Fibroblast of gingiva (primary cell): Measurements from ENCODE around the gene OSBPL8.

ENCODE experiments used
- DNase-seq: peaks from one replicate; pipeline ENCODE4 v3.0.0-alpha.2; 2011; ENCODE audit warnings: low read depth

The OSBPL8 gene

DNA sequence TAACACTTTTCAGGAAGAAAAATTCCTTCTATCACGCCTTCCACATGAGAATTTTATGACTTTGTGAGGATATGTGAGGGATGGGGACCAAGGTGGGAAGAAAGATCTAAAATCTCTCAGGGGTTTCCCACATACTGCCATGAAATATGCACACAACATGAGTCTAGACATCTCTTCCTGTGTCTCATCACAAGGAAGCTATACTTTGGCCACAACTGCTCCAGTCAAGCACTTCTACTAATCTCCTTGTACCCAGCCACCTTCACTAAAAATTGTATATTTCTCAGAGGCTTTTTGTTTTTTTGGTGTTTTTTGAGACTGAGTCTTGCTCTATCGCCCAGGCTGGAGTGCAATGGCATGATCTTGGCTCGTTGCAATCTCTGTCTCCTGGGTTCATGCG is 3.2 kb downstream of the OSBPL8 start:
- DNase-seq: no peak

DNA sequence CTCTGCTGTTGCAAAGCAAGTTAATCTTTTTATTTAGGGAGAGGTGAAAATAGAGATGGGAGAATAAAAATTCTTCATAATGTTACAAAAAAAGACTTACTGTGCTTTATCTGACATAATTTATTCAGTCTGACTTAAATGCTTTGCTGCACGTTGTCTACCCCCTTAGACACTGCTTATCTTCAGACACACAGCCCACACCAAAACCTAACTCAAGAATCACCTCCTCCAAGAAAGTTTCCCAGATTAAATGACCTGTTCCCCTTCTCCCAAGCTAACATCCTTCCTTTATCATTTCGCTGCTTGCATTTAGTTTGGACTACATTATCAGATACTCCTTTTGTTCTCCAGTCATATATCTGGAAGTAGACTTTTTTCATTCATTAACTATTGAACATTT is 3.8 kb downstream of the OSBPL8 start:
- no peak for DNase-seq

DNA sequence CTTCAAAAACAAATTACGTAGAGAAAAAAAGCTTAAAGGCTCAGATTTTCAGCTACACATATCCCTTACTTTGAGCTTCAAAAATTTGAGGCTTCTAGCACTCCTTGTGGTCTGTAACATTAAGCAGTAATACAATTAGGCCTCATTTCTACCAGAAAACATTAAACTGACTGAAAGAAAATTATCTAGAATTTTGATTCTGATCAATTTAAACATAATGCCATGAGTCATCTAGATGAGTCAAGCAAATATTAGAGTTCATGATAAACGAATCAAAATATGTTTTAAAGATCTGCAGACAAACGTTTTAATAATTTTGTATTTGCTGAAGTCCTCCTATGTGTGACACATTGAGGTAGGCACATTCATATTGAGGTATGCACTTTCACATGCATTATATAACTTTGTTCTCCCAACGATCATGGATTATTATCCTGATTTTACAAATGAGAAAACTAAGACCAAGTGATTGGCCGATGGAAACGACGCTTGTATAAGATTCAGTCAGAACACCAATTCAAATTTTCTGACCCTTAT is 4.3 kb downstream of the OSBPL8 start:
- DNase-seq: no peak

DNA sequence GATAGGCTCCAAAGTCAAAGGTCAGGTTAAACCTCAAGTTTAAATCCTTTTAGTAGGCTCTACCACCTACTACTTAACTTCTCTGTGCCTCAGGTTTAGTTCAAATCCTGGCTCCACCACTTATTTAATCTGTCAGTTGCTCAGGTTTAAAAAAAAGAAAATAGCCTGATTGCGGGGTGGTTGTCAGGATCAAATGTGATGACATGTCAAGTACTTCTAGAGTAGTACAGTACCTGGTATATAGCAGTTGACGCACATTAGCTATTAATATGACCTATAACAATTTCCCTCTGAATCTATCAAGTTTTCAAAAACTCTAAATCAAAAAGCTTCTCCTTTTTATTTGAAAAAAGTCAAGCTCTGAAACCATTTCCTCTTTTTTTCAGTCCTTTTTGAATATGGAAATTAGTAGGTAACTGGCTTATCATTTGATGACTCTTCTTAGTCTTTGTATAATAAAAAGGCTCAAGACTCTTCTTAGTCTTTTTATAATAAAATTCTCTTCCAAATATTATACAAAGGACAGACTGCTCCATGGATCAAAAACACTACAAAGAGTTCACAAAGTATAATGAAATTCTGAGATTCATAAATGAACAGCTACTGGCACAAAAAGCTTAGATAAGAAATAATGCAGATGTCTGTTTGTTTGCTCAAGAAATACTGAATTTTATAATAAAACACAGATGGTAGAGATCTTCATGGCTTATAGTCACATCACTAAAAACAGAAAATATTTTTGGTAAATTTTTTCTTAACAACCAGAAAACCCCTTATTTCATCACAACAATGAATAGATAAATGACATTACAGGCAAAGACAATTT is 5.0 kb downstream of the OSBPL8 start:
- DNase-seq: peak; percentile 34

DNA sequence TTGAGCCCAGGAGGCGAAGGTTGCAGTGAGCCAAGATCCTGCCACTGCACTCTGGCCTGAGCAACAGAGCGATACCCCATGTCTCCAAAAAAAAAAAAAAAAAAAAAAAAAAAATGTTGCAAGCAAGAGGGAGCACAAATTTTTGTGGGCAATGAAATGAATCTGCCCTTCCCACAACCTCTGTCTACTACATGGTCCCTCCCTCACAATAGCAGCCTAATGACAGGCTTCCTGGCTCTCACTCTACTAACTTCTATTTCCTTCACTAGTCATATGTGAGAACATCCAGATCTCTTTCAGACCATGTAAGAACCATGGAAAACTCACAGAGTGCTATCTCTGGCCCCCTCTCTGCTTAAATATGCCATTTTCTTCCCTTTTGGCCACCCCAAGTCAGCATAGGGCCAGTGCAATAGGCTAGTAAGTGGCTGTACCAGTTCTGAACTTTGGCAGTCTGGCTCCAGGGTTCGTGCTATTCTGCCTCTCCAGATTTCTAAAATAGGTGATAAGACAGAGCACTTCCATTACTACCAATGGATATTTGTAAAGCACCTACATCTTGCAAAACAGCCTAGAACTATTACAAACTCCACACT is 7.1 kb downstream of the OSBPL8 start:
- peak; percentile 25 for DNase-seq

DNA sequence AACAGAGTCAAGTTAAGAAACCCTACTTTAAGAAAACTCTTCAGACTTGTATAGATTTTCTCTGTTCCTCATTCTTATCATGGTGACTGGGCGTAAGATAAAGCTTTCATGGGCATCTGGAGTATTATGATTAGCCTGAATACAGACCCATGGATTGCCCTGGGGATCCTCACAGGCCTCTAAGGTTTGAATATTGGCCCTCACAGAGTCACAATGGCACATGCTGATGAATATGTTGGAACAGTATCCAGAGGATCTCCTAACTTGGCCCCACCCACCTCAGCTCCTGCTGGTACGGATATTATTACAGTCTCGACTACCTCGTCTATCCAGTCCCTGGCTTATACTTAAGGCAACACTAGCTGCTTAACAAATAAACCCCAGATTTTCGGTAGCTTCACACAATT is 8.1 kb downstream of the OSBPL8 start:
- no peak for DNase-seq

DNA sequence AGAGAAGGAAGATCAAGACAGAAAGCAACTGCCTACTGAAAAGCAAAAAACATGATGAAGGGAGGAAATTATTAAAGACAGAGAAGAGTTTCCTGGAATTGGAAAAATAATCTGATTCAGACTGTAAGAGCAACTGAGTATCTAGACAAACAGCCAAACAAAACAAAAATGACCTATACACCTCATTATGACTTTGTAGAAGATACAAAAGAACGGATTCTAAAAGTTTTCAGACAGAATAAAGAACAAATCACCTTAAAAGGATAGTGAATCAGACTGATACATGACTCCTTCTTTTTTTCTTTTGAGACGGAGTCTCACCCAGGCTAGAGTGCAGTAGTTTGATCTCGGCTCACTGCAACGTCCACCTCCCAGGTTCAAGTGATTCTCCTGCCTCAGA is 10.4 kb downstream of the OSBPL8 start:
- DNase-seq: peak; percentile 18

DNA sequence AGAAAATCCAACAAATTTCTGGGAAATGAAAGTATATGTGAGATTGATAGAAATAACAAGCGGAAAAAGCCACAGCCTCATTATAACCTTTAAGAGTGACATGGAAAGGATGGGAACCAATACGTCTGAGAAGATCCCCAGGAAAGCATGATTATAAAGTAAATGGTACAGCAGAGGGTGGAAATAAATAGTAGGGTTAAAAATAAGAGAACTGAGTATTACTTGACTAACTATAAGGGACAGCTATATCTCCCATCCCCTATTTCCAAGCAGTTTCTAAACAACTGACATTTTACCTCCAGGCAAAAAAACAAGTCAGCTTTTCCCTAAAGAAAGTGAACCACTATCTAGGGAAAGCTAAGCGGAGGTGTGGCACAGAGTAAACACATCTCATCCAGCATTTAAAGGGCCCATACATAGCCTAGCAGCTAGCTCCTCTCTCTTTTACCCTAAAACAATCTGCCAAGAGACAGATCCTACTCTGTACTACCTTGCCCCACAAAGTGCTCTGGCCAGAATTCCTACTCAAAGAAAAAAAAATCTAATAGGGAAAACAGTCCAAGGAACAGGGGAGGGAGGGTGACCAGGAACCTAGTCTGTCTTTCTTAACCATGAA is 11.2 kb downstream of the OSBPL8 start:
- DNase-seq: no peak

DNA sequence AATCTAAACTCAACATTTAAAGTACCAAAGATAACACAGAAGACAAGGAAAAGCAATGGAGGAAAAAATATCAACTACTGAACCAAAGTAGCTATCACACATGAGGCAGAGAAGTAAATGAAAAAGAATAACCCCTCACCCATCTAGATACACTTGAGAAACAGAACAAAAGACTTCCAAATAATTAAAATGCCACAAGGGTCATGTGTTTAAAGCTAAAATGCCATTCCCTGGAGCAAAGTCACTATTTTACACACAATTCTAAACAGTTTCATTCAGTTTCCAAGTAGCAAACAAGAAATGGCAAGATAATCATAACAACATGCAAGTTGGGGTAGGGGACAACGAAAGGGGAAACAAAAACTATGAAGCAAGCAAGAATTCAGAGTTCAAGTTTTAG is 12.0 kb downstream of the OSBPL8 start:
- DNase-seq: peak; percentile 1

DNA sequence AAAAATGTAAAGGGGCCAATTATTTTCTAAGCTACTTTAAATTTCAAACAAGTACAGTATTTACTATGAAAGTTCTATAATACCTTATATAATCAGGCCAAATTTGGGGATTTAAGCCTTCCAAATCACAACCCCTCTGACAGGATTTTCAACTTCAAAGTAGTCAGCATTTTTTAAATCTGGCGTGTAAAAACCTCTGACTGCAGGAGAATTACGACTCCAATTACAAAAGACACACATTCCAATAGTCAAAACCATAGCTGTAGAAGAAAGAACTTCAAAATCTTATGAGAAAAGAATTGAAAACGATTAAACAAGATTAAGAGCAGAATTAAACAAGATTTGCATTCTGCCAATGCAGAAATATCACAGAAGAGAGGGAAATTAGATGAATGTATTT is 12.7 kb downstream of the OSBPL8 start:
- no peak for DNase-seq

DNA sequence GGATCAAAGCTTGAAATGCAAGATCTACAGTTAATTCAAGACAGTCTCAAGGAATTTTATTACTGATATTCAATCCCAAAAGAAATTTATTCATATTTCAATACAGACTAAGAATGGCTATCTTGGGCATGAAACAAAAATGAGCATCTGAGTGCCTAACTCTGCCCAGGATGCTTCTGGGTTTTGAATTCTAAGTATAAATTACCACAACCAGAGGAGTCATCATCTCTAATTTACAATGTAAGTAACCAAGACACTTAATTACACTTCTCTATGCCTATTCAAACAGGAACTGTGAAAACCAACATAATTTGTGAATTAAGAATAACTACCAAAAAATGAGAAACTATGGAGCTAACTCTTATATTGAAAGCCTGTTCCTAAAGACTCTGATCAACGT is 14.1 kb downstream of the OSBPL8 start:
- DNase-seq: no peak

DNA sequence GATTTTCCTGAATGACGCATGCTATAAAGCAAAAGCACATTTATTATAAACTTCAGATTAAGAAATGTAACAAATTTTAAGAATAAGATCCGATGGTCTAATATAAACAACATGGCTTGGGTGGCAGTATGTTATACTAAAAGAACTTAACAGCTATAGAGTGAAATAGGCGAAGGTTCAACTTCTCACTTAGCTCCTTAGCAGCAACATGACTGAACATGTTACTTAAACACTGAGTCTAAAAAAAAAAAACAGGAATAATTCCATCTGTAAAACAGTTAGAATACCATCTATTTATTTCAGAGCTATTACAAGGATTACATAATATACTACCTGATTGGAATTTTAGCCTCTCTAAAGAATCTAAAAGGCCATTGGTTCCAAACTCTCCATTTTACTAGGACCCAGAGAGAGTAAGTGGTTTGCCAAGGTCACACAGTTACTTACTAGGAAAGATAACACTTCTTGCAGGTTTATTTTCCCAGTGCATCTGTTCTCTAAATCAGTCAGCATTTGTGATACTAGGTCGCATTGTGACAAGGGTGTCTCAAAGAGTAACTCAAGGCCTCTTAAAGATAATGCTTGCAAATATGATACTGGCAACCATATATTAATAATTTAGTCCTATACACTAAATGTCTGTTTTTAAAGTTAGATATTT is 14.8 kb downstream of the OSBPL8 start:
- no peak for DNase-seq

DNA sequence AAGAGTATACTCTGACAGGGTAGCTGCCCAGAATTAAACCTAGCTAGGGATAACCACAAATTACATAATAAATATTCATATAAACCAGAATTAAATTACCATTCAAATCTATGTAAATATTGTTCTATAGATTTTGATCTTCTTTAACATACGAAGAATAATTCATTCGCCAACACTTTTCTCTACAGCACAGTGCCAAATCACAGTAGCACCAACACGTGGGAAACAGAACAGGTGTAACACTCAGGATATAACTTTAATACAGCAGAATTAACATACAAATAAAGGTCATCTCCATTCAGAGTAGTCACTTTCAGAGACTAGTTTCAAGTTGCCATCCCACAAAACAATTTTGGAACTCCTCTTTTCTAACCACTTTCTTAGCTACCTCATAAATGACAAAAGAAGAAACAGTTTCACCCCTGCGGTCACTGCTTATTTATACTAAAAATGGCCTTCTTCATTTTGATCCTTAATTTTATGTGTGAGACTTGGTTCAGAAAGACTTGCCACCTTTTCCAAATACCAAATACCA is 15.7 kb downstream of the OSBPL8 start:
- no peak for DNase-seq

DNA sequence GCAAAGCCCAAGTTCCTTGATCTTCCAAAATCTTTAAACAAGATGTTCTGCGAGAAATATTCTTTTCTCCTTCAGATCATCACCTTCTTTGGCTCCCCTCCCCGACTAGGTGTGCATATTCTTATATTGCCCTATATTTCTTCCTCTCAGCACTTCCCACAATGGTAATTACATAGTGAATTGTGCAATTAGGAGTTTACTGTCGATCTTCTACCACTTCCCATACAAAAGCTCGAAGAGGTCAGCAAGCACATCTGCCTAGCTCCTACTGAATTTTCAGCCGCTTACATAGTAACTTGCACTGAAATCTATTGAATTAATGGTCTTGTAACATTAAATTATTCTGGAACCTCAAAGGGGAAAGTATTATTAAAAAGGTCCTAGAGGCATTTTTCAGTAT is 16.7 kb downstream of the OSBPL8 start:
- DNase-seq: no peak

DNA sequence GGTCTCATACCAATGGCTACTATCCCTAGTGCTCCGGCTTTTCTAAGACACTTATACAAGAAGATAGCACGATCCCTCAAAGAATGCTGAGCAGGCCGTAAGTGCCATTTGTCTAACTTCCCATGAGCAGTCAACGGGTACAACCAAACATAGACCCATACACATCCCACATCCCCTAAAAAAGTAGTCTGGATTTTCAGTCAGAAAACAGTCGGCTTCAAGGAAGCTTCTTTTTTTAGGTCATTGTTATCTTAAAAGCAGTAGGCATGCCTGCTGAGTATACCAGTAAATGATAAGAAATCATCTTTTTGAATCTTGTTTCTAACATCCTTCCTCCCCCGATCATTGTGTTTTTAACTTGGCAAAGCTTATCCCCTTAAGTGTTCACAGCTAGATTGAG is 19.8 kb downstream of the OSBPL8 start:
- no peak for DNase-seq

DNA sequence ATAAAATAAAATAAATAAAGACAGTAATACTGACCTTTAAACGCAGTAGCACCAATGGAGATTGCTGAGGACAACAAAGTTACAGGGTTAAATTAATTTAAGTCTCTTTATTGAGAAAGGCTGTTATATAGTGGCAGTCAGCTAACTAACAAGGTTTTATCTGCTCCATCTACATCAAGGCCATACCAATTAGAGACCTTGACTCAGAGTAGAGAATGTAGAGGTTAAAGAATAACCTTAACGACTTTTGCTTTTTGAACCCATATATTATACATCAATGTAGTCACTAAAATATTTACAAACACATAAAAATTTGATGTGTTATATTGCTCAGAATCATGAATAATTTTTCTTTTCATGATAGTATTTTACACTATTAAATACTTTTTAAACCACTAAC is 21.6 kb downstream of the OSBPL8 start:
- DNase-seq: no peak

DNA sequence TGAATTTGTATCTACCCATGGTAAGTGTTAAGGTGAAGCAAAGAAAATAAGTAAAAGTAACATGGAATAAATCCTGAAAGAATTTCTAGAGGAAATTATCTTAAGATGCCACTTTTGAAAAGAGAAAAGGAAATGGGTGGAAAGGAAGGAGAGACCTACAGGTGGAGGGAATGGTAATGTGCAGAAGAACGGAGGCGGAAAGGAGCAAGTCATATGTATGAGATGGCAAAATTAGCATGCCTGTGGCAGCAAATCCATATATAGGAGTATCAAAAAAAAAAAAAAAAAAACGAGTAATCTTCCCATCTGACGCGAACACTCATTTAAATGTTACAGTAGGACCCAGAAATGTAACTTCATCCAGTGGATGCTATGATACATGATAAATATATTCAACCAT is 23.0 kb downstream of the OSBPL8 start:
- DNase-seq: no peak

DNA sequence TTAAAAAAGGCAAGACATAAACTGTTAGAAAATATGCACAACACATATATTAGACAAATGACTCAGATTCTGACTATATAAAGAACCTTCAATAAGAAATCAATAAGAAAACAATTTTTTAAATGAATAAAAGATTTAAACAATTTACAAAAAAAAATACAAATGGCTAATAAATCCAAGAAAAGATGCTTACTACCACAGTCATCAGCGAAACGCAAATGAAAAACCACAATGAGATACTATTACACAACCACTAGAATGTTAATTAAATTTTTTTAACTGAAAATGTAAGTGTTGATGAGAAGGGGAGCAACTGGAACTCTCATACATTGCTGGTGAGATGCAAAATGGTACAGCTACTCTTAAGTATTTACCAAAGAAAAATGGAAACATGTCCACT is 24.4 kb downstream of the OSBPL8 start:
- no peak for DNase-seq

DNA sequence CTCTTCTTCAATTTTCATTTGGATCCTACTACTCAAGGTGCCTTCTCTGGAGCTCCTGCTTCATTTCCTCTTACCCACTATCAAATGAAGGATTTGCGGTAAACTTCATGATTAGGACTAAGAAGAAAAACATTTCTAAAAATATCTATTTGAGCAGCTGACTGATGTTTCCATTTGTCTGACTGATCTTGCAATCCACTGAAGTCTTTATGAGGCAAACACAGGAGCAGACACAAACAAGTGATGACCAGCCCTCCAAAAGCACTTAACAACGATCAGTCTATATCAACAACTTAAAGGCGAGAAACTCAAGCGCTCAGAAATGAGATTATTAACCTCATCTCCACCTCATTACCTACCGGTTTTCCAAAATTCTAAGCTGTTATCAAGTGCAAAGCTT is 26.2 kb downstream of the OSBPL8 start:
- DNase-seq: no peak

DNA sequence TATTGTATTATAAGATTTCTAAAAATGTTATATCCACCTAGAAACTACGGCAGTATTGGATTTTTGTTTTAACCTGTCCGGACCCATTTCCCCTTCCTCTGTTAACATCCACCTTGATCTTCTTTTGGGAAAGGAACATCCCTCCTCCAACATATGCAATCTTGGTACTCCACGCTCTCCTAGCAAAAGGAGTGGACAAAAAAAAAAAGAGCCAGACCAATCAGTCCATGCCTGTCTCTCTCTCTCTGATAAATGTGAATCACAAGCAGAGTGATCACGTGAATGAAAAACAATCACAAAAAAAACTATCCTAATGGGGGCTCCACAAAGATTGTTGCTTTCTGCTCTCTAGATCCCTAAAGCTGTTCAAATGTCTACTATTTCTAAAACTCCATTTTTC is 27.1 kb downstream of the OSBPL8 start:
- DNase-seq: no peak

DNA sequence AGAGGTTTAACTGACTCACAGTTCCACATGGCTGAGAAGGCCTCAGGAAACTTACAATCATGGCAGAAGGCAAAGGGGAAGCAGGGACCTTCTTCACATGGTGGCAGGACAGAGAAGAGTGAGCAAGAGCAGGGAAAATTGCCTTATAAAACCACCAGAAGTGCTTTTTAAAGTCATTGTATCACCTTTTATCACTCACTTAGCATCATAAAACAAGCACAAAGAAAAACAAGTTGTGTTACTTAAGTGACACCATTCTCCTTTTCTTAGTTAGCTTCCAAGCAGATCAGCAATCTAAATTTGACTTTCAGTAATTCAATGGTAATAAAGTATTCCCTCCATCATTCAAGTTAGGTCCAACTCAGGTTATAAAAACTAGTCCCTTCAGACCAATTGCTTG is 28.5 kb downstream of the OSBPL8 start:
- no peak for DNase-seq

DNA sequence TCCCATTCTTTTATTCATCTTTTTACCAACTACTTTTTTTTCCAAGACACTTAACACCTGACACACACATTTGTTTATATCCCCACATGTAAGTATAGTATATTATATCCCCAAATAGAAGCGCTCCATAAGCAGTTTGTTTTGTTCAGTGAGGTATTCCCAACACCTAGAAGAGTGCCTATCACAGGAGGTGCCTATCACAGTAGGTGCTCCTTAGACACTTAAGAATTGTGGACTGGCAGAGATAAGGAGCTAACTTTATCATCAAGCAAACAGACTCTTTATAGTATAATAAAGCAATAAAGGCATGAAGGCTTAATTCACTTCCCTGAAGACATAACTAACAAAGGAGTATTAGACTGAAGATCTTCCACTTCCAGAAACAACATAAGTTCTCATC is 29.1 kb downstream of the OSBPL8 start:
- DNase-seq: no peak
